IPS-11a (cell line): ENCODE measurements around the gene ZNF8.
A peak's percentile ranks its signal among the peaks of the same experiment; 100 is the strongest.
"Not testable (repeated sequence)": the region's sequence is repeated elsewhere in the genome, so short reads cannot be mapped to it uniquely, and the experiment has no call there.

Source experiments
- H3K4me3 ChIP-seq: one replicate; pipeline ENCODE4 v1.5.1; 2013; ENCODE audit warnings: low read depth, low read length, control low read depth

Gene ZNF8

DNA sequence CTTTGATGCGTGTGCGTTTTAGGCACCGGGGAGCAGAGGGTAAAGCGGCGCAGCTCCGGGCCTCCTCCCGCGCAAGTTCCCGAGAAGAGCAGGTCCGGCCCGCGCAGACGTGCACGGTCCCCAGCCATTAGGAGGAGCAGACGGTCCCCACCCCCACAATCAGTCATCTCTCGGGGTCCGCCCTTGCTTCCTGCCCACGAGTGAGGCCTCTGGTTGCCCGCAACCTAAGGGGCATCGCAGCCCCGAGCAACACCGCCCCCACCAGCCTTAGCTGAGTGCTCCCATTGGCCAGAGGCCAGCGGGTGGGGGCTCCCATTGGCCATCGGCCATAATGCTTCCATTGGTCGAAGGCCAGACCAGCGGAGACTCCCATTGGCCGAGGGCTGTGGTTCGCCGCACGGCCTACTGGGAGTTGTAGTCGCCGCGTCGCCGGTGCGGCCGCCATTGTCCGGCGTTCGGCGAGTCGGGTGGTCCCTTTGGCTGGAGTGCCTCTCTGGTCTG lies at the start of gene ZNF8:
TSS of gene ZNF8 (plus strand) at position 415 of the 501 bp plus-strand sequence. CDS start 127 bp downstream, outside the sequence.
- H3K4me3 ChIP-seq: peak within 1 kb of the TSS; percentile 68

DNA sequence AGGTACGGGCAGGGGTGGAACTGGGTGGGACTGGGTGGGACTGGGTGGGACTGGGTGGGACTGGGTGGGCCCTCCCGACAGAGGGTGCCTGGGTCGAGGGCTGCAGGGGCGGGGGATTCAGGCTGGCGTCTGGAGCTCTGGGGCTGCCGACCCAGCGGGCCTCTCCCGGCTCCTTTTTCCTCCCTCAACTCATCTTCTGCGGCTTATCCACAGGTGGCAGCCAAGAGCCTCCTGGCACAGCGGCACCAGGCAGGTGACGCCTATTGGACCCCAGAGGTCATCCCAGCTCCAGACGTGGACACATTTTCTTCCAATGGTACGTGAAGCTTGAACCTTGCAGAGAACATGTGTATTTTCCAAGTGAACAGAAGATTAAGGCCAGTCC lies 49.5 kb upstream of the ZNF8 start:
- peak overlapping the region; percentile 90 for H3K4me3 ChIP-seq

DNA sequence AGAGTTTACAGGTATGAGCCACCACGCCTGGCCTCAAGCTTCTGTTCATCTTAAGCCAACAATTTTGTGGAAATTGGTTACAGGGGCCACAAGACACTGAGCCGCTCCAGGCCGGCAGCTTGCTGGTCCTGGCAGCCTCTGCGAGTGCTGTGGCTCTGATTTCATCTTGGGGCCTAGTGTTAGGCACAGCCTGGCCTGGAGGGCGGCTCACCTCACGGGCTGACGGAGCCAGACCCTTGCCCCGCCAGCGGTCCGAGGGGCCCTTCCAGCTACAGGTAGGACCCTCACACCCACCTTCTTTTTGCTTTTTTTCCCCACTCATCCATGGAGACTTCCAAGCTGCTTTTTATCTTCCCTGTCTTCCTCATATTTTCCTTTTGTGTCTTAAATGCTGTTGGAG lies 41.4 kb upstream of the ZNF8 start:
- H3K4me3 ChIP-seq: no peak overlapping the region

DNA sequence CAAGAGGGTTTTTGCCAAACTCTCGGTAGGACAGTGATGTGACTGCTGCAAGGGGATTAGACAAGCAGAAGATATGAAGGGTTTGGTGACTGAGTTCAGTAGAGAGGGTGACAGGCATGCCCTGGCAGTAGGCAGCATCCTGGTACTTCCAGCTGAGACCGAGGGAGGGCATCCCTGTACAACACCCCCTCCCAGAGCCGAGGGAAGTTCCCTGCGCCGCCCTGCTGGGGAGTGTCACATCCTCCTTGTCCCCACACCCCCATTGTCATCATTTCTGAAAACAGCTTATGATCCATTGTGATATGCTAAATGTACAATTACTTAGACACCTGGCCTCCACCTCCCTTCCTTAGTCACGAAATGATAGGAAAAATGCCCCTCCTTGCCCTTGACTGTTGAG lies 35.4 kb upstream of the ZNF8 start:
- H3K4me3 ChIP-seq: no peak overlapping the region

DNA sequence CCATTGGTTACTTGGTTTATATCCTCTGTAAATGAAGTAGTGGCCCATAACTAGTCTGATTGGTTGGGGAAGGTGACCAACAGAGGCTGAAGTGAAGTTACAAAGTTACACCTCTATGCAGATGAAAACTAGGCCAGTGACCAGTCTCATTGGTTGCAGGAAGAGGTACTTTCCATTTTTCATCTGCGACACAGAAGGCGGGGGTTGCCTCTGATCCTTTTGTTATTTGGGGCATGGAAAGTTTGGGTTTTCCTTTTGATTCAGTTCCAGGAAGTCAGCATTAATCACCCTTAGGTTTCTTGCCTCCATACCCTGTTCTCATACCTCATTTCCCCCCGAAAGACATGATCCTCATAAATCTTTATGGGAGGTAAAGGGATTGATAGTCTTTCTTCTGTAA lies 29.9 kb upstream of the ZNF8 start:
- no peak overlapping the region for H3K4me3 ChIP-seq

DNA sequence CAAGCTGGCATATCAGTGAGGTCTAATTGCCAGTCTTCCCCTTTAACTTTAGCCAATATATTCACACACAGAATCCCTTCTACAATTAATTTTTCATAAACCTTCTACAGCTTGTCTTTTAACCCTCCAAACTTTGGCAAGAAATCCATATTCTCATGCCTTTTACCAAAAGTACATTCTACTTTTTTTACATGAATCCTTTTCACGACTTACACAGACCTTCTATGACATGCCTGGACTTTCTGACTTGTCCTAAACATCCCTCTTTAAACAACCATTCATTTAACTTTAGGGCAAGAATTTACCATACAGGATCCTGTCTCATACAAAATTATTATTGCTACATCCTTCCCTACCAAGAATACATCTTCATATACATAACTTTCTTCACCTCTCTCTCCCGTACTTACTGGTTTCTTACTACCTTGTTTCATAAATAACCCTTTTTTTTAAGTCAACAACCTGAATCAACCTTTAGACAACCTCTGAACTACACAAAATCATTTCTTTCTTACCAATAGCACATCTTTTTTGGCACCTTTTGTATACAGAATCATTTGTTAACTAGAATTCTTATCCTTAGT lies 26.6 kb upstream of the ZNF8 start:
- H3K4me3 ChIP-seq: no peak overlapping the region

DNA sequence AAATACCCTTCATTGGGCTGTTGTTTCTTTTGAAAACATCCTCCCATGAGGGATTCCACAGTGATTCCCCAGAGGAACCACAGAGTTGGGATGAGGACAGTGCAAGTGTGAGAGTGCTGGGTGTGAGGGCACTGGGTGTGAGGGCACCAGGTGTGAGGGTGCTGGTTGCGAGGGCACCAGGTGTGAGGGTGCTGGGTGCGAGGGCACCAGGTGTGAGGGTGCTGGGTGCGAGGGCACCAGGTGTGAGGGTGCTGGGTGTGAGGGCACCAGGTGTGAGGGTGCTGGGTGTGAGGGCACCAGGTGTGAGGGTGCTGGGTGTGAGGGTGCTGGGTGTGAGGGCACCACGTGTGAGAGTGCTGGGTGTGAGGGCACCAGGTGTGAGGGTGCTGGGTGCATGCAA lies 20.5 kb upstream of the ZNF8 start:
- H3K4me3 ChIP-seq: not testable (repeated sequence)

DNA sequence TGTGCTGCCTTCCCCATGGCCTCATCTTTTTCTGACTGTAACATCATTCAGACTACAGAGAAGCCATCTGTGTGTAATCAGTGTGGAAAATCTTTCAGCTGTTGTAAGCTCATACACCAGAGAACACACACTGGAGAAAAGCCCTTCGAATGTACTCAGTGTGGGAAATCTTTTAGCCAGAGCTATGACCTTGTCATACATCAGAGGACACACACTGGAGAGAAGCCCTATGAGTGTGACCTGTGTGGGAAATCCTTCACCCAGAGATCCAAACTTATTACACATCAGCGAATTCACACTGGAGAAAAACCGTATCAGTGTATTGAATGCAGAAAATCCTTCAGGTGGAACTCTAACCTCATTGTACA lies 17.2 kb upstream of the ZNF8 start:
- no peak overlapping the region for H3K4me3 ChIP-seq

DNA sequence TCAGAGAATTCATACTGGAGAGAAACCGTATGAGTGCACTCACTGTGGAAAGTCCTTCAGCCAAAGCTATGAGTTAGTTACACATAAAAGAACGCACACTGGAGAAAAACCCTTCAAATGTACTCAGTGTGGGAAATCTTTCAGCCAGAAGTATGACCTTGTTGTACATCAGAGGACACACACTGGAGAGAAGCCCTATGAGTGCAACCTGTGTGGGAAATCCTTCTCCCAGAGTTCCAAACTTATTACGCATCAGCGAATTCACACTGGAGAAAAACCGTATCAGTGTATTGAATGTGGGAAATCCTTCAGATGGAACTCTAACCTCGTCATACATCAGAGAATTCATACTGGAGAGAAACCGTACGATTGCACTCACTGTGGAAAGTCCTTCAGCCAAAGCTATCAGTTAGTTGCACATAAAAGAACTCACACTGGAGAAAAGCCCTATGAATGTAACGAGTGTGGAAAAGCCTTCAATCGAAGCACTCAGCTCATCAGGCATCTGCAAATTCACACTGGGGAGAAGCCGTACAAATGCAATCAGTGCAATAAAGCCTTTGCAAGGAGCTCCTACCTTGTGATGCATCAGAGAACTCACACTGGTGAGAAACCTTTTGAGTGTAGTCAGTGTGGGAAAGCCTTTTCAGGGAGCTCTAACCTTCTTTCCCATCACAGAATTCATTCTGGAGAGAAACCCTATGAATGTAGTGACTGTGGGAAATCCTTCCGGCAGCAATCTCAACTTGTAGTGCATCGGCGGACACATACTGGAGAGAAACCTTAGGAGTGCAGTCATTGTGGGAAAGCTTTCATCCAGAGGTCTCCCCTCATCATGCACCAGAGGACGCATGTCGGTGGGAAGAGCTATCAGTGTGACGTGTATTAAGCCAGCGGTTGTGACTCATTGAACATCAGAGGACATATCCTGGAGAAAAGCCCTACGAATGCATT lies 16.5 kb upstream of the ZNF8 start:
- H3K4me3 ChIP-seq: no peak overlapping the region

DNA sequence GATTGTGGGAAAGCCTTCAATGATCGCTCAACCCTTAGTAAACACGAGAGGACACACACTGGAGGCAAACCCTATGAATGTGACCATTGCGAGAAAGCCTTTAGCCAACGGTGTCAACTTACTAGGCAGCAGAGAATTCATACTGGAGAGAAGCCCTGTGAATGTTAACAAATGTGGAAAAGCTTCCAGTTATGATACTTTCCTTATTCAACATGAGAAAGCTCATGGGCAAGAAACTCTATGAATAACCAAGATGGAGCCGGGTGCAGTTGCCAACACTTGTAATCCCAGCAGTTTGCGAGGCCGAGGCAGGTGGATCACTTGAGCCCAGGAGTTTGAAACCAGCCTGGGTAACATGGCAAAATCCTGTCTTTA lies 15.8 kb upstream of the ZNF8 start:
- H3K4me3 ChIP-seq: no peak overlapping the region

DNA sequence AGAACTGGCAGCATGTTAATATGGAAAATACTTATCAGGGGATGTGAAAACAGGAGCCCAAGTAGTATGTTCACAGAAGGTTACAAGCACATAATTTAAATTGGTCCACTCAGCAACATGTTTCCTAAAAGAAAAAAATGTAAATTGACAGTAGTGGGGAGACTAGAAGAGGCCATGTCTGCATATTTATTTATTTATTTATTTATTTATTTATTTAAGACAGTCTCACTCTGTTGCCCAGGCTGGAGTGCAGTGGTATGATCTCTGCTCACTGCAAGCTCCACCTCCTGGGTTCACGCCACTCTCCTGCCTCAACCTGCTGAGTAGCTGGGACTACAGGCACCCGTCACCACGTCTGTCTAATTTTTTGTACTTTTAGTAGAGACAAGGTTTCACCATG lies 13.7 kb upstream of the ZNF8 start:
- no peak overlapping the region for H3K4me3 ChIP-seq

DNA sequence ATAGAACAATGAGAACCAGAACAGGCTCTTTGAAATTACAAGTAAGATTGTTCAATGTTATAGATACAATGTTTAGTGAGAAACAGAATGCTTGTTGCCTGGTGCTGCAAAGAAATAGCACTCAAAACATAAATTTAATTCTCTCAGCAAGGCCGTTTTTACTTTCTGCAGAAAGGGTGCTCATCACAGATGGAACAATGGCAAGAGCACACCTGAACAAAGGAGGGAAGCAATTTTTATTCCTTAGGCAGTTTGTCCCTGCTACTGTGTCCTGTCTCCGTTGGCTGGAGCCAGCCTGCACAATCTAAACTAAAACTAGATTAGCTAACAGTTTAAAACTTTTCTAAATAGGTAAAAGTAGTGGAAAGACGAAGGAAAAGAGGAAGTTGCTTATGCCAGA lies 10.4 kb upstream of the ZNF8 start:
- no peak overlapping the region for H3K4me3 ChIP-seq

DNA sequence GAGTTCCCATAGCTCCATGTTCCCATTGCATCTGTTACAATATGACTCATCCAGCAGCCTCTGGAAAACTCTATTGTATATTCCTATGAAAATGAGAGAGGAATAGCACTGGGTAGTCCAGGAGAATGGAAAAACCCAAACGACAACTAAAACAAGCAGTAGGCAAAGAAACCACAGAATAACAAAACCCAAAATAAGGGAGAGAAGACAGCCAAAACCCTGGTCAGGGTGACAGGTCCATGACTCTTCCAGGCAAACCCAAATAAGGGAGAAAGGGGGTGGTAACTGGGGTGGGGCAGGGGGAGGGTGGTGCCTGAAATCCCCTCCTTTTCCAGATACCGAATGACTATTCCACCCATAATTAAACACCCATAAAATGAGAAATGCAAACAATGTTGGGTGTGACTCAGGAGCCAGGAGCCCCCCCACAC lies 4.0 kb upstream of the ZNF8 start:
- H3K4me3 ChIP-seq: no peak overlapping the region

DNA sequence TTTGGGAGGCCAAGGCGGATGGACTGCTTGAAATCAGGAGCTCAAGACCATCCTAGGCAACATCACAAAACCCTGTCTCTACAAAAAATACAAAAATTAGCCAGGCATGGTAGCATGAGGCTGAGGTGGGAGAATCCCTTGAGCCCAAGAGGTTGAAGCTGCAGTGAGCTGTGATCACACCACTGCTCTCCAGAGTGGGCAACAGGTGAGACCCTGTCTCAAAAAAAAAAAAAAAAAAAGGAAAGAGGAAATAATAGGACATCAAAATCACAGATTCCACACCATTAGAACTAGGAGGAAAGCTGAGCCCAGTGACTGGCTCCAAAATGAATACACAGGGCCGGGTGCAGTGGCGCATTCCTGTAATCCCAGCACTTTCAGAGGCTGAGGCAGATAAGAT lies 3.2 kb upstream of the ZNF8 start:
- H3K4me3 ChIP-seq: no peak overlapping the region

DNA sequence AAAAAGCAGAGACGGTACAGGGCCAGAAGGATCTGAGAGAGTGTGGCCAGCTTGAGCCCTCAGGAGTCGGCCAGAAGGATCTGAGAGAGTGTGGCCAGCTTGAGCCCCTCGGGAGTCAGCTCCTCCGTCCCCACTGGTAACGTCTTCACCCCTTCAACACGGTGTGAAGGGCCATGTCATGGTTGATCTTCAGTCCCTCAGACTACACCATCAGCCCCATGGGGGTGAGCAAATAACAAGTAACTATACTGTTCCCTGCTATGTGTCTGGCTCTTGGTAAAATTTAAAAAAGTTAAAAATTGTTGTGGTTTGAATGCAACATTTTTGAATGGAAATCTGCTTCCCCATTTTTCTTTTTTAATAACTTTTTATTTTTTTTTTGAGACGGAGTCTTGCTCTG lies 1.6 kb upstream of the ZNF8 start:
- H3K4me3 ChIP-seq: no peak overlapping the region

DNA sequence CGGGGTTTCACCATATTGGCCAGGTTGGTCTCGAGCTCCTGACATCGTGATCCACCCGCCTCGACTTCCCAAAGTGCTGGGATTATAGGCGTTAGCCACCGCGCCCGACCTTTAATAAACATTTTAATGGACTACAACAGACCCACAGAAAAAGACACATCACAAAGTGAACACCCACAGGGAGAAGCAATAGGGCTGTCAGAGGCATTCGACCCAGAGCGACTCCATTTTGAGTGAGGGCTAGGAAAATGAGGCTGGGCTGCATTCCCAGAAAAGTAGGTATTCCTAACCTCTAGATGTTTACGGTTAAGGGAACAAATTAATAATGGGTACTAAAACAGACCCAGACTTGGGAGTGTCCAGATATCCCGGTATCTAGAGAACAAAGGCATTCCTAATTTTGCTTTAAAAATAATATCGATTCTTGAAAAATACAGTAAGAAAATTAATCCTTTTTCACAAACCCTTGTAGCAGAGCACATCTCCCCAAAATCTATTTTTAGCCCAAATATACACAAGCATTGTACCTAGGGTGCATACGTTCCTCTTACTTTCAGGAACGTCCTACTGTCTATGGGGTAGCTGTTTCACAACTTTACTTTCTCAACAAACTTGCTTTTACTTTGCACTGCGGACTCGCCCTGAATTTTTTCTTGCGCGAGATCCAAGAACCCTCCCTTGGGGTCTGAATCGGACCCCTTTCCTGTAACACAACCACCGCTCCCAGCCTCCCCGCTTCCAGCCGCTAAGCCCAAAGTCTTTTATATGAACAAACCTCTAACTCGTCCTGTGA lies 811 bp upstream of the ZNF8 start:
- peak overlapping the region; percentile 68 for H3K4me3 ChIP-seq

DNA sequence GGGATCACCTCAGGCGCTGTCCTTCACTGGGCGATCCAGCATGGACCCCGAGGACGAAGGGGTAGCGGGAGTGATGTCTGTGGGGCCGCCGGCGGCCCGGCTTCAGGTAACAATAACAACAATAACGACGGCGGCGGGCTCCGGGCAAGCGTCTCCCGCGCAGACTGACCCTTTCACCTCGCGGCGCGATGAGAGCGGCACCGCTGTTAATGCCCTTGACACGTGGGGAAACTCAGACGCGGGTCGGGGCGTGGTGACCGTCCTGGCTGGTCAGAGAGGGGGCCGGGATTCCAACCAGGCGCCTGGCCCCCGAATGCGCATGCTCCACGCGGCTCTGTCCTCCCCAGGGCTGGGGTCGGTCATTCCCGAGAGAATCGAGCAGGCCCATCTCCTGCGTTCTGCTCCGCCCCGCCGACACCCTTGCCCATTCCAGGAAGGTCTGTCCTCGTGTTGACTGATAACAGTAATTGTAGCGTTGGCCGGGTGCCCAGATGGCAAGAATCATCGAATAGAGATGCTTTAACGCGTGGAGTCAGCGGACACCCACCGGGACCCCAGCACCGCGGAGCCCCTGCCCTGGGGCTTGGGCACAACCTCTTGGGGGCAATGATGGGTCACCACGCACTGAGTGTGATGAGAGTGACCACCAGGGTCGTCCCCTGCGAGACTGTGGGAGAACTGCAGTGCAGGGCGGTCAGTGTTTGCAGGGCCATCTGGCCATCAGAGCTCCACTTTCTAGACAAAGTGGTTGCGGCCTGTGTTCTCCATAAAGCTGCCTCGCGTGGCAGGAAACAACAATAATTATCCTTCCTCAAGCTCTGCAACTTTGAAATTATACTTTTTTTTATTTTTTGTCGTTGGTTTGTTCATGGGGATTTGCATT lies 528 bp downstream of the ZNF8 start:
- H3K4me3 ChIP-seq: peak overlapping the region; percentile 68

DNA sequence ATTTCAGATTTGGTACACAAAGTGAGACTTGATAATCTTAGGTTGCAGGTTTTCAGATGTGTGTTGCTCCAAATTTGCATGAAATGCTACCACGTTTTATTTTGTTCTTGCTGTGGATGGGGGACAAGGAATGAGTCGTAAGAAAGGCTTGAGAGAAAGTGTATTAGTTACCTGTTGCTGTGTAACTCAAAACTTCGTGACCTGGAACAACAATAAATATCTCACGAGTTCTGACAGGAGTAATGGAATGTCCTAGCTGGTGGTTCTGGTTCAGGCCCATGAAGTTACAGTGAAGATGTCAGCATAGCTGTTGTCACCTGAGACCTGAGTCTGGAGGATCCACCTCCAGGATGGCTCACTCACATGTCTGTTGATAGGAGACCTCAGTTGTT lies 1.2 kb downstream of the ZNF8 start:
- H3K4me3 ChIP-seq: peak overlapping the region; percentile 68

DNA sequence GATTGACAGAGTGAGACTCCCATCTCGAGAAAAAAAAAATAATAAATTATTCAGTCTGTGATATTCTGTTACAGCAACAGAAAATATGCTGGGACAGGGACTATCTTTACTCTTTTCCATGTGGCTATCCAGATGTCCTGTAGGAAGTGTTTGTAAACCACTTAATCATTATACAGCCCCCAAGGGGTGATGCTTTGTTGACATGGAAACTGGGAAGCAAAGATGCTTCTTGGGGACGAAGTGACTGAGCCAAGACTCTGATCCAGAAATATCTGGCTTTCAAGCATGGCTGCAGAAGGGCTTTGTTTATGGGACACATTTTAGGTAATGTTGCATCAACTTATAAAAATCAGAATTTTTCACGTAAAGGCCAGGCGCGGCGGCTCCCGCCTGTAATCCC lies 5.4 kb downstream of the ZNF8 start:
- no peak overlapping the region for H3K4me3 ChIP-seq

DNA sequence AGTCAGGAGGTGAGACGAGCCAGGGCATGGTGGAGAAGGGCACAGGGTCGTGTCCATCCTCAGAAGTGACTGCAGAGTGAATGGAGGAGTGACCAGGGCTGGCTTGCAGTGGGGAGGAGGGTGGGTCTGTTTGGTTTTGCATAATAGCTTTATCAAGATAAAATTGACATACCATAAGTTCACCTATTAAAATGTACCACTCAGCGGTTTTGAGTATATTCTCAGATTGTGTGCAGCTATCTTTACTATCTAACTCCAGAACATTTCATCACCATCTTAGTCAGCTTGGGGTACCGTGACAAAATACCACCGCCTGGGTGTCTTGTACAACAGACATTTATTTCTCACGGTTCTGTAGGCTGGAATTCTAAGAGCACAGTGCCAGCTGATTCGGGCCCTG lies 13.2 kb downstream of the ZNF8 start:
- no peak overlapping the region for H3K4me3 ChIP-seq
